HG03066 (cell line): ENCODE measurements around the gene SLC35E2B.

Experiments used
- ATAC-seq: cut with Tn5 transposase; IDR thresholded peaks from one replicate; pipeline ENCODE4 v1.9.1; 2021; ENCODE audit warnings: low read depth; ENCODE audit not compliant: unreplicated experiment

The SLC35E2B gene

GRCh38 chr1:1627261-1627828 lies 65.2 kb downstream of the SLC35E2B start:
- no peak for ATAC-seq

GRCh38 chr1:1626207-1627141 lies 66.1 kb downstream of the SLC35E2B start:
- ATAC-seq: no peak

GRCh38 chr1:1625824-1626206 lies 66.8 kb downstream of the SLC35E2B start:
- ATAC-seq: no peak

GRCh38 chr1:1625404-1625775 lies 67.2 kb downstream of the SLC35E2B start:
- ATAC-seq: no peak

GRCh38 chr1:1624443-1625403 lies 67.9 kb downstream of the SLC35E2B start:
- no peak for ATAC-seq

- no peak for ATAC-seq
These were observed 68.8 kb downstream of the SLC35E2B start for GRCh38 chr1:1623631-1624442.

GRCh38 chr1:1623181-1623630 lies 69.4 kb downstream of the SLC35E2B start:
- no peak for ATAC-seq

GRCh38 chr1:1622788-1623094 lies 69.9 kb downstream of the SLC35E2B start:
- ATAC-seq: no peak

GRCh38 chr1:1622010-1622787 lies 70.4 kb downstream of the SLC35E2B start:
- ATAC-seq: no peak

GRCh38 chr1:1621173-1622009 lies 71.2 kb downstream of the SLC35E2B start:
- ATAC-seq: no peak

GRCh38 chr1:1620433-1621139 lies 72.0 kb downstream of the SLC35E2B start:
- ATAC-seq: no peak

GRCh38 chr1:1619917-1620361 lies 72.7 kb downstream of the SLC35E2B start:
- ATAC-seq: no peak

GRCh38 chr1:1618396-1619068 lies 74.1 kb downstream of the SLC35E2B start:
- no peak for ATAC-seq

- ATAC-seq: no peak
These were observed 74.7 kb downstream of the SLC35E2B start for GRCh38 chr1:1617925-1618324.

- no peak for ATAC-seq
These were observed 75.1 kb downstream of the SLC35E2B start for GRCh38 chr1:1617516-1617915.

GRCh38 chr1:1616838-1617237 lies 75.8 kb downstream of the SLC35E2B start:
- no peak for ATAC-seq

GRCh38 chr1:1616045-1616790 lies 76.4 kb downstream of the SLC35E2B start:
- peak; percentile 21 for ATAC-seq
